GM19099 (cell line): ENCODE results near the gene ZSCAN26.
A peak's percentile ranks its signal among the peaks of the same experiment; 100 is the strongest.

Source experiments
- POLR2A ChIP-seq: IDR thresholded peaks from 3 replicates; pipeline ENCODE4 v1.6.1; 2011; ENCODE audit warnings: low read depth; ENCODE audit not compliant: insufficient read length; ENCODE audit errors: extremely low read depth

The ZSCAN26 gene

DNA sequence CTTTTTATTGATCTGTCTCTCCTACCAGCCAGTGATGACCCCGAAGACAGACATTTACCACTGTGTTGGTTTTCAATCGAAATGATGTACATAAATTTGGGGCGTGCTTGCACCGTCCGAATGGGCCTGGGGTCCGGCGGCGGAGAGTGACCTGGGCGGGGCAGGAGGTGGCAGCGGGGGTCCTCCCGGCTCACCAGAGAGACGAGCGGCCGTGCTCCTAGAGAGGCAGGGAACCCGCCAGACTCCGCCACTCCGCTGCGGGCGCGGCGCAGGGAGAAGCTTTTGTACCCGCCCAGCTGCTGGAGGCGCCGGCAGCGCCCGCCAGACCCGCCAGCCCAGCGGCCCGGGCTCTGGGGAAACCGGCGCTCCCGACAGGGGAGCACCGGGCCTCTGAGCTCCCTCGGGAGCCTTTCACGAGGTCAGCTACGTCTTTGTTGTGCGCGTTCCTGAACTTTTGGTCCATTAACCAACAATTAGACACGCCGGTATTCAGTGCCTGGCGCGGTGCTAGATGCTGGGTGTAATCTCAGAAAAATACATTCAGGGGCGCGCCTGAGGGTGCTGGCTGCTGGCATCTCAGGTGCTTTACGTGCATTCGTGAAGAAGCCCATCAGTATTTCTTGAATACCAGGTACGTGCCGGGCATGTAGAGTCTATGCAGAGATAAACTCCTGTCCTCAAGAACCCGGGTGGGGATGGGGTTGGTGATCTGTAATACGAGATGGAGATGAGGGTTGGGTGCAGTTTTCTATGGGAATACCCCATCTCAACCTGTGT is 14.5 kb downstream of the ZSCAN26 start, which contains the start of gene PGBD1:
PGBD1 (plus strand) TSS at position 285 of the 777 bp plus-strand sequence. CDS start 2,242 bp downstream, outside the sequence.
- peak; percentile 71 for TF ChIP-seq POLR2A

DNA sequence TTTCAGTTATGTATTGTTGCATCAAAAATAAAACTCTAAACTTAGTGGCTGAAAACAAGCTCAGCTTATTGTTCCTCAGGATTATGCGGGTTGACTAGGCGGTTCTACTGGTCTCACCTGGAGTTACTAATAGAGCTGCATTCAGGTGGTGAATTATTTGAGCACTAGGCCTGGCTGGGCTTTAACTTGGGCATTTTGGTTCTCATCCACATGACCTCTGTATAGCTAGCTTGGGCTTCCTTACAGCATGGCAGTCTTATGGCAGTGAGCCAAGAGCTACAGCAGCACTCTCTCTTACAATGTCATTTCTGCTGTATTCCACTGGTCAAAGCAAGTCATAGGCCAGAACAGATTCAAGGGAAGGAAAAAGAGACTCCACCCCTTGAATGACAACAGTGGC is 16.0 kb downstream of the ZSCAN26 start:
- TF ChIP-seq POLR2A, result no peak

DNA sequence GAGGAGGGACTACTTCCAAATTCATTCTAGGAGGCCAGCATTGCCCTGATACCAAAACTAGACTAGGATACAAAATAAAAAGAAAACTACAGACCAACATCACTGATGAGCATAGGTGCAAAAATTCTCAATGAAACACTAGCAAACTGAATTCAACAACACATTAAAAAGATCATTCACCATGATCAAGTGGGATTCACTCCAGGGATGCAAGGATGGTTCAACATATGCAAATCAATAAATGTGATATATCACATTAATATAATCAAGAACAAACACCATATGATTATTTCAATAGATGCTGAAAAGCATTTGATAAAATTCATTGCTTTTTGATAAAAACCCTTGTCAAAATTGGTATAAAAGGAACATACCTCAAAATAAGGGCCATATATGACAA is 24.6 kb downstream of the ZSCAN26 start:
- TF ChIP-seq POLR2A, result no peak

DNA sequence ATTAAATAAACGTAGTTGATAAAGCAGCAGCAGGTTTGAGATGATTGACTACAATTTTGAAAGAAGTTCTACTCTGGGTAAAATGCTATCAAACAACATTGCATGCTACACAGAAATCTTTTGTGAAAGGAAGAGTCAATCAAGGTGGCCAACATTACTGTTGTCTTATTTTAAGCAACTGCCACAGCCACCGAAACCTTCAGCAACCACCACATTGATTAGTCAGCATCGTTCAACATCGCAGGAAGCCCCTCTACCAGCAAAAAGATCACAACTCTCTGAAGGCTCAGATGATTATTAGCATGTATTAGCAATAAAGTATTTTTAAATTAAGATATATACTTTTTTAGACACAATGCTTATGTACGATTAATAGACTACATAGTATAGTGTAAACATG is 28.4 kb downstream of the ZSCAN26 start:
- TF ChIP-seq POLR2A, result no peak

DNA sequence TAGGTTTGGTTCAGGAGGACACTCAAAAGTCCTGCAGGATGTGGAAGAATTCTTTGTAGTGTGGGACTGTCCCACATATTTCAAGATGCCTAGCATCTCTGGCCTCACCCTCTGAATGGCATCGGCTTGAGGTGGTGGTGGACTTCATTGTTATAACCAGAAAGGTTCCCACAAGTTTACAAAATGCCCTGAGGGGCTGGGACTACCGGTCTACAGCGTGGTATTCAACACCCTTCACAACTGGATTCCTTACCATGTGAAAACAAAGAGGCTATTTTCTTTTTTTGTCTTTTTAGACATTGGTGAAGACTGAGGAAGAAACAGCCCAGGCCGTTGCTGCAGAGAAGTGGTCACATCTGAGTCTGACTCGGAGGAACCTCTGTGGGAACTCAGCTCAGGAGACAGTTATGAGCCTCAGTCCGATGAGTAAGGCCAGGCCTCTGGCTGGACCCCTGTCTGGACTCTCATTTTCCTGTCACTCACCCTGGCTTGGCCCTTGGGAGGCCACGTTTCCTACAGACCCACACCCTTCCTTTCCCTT is 29.6 kb downstream of the ZSCAN26 start:
- no peak for TF ChIP-seq POLR2A

DNA sequence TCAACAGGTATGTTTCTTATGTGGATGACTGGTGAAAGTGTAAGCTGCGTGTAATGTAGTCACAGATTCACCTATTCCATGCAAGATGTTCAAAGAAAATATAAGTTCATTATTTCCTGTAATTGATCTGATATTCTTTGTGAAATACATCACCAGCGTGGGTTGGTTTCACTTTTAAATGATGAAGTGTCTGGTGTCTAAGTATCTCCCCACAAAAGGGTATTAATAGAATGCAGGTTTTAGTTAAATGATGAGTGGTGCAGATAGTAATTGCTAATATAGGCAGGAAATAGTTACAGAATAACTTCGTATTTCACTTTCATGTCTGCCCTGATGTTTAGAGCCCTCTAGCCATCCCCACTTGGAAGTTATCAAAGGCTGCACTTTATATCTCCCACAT is 36.6 kb downstream of the ZSCAN26 start:
- TF ChIP-seq POLR2A, result no peak

DNA sequence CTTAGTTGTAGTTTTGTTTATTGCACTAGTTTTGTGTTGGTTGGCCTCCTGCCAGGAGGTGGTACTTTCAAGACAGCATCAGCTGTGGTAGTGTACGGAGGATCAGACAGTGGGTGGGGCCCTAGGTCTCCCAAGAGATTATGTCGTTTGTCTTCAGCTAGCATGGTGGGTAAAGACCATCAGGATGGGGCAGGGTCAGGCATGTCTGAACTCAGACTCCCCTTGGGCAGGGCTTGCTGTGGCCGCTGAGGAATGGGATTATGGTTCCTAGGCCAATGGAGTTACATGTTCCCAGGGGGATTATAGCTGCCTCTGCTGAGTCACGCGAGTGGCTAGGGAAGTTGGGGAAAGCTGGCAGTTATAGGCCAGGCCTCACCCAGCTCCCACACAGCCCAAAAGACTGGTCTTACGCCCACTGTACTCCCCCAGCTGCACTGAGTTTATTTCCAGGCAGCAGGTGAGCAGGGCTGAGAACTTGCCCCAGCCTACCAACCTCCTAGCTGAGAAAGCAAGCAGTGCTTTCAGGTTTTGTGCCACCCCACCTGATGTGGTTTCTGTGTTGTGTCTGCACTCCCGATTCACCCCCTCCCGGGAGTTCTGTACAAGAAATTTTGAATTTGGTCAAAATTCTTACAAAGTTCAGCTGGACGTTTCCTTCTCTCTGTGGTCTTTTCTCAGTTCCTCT is 44.3 kb downstream of the ZSCAN26 start:
- no peak for TF ChIP-seq POLR2A

DNA sequence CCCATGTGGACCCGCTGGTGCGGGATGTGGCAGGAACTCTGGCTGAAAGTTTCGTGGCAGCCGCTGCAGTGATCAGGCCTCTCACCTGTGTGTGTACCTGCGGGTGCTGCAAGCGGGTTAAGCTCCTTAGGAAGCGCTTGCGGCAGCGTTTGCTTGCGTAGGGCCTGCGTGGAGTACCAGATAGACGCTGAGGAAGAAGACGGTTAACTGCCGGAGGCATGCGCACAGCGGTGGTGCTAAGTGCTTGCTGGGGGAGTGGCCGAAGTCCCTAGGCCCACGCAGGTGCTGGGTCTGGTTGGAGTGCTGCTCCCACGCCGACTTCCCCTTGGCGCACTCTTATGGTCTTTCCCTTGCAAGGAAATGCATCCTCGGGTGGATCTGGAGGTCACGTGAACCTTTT is 46.0 kb downstream of the ZSCAN26 start:
- TF ChIP-seq POLR2A, result no peak

DNA sequence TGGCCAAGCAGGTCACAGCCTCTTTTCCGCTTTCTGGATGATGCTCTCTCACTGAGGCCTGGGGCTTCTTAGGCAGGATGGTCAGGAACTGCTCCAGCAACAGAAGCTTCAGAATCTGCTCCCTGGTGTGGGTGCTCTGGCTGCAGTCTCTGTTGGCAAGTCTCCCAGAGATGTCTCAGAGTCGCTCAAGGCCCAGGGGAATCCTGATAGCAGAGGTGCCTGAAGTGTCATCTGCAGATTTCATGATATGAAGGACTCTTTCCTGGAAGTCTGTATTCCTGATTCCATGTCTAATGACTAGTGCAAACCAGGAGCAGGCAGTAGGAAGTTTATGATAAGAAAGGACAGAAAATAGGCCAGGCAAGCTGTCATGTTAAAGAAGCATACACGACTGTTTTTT is 48.7 kb downstream of the ZSCAN26 start:
- no peak for TF ChIP-seq POLR2A

DNA sequence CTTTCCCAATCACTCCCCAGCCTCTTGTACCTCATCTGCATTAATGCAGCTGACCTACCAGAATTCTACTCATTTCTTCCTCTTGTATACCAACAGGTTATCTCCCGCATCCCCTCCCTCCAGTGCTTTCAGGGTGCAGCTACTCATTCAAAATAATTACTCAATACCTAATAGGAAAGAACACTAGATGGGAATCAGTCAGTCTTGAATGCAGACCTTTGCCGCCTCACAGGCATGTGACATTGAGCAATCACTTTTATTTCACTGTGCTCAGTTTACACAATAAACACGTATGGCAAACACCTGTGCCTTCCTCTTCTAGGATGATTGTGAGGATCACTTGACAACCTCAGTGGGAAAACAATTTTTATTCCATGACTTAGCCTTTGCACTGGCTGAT is 55.7 kb downstream of the ZSCAN26 start:
- no peak for TF ChIP-seq POLR2A

DNA sequence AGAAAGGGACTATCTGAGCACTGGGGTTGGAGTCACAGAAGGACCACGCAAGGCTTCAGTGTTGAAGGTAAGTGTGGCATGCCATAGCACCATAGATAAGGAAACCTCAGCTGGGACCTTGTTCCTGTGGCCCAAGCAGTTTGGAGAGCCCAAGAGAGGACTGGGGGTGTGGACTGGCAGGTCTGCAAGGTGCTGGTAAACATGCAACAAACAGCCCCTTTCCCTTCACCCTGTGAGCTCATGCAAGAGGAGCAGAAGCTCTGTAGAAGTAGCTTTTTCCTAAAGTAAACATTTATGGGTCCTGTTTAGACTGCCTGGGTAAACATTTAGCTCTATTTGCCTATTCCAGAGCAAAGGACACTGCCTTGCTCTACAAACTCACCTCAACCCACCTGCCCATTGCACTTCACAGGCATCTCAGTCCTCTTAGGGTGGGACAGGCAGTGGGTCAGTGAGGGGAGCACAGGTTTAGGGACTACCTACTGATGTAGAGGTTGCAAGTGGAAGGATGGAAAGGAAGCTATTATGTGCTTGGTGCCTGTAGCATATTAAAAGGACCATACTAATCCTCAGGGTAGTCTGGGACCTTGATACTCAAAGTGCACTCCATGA is 57.0 kb downstream of the ZSCAN26 start:
- no peak for TF ChIP-seq POLR2A

DNA sequence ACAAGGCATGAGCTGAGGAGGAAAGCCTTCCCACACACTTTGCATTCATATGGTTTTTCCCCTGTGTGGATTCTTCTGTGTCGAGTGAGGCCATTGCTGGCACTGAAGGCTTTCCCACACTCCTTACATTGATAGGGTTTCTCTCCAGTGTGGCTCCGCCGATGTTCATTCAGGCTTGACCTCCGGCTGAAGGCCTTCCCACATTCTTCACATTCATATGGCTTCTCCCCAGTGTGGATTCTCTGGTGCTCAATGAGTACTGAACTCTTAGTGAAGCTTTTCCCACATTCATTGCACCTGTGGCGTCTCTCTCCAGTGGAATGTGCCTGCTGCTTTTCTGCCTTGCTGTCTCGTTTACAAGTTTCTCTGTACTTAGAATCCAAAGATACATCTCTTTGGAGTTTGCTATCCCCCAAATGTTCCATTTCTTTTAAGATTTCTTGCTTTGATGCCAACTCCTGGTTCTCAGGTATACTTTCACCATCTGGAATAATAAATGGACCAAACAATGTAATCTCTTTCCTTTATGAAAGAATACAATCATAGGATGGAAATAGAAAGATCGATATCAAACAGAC is 59.5 kb downstream of the ZSCAN26 start:
- TF ChIP-seq POLR2A, result no peak
